EH (cell line): ENCODE results near the gene TBC1D3B.
"Not testable (repeated sequence)": the region's sequence is repeated elsewhere in the genome, so short reads cannot be mapped to it uniquely, and the experiment has no call there.

Experiments used
- DNase-seq: peaks from one replicate; pipeline ENCODE4 v3.0.0-alpha.2; 2015; ENCODE audit warnings: low read depth

Gene TBC1D3B

GRCh38 chr17:36128411-36128978 is 47.9 kb downstream of the TBC1D3B start:
- DNase-seq, result peak; percentile 12

- no peak for DNase-seq
These were observed 48.5 kb downstream of the TBC1D3B start for GRCh38 chr17:36127911-36128310.

GRCh38 chr17:36127199-36127893 is 49.1 kb downstream of the TBC1D3B start:
- no peak for DNase-seq

- DNase-seq, result no peak
These were observed 51.3 kb downstream of the TBC1D3B start for GRCh38 chr17:36124879-36125824.

- no peak for DNase-seq
These were observed 53.0 kb downstream of the TBC1D3B start for GRCh38 chr17:36123431-36123830.

- not testable (repeated sequence) for DNase-seq
These were observed 55.3 kb downstream of the TBC1D3B start for GRCh38 chr17:36121099-36121498.

- DNase-seq, result no peak
These were observed 56.2 kb downstream of the TBC1D3B start for GRCh38 chr17:36120221-36120620.

- DNase-seq, result no peak
These were observed 57.7 kb downstream of the TBC1D3B start for GRCh38 chr17:36118477-36119353.

- DNase-seq, result no peak
These were observed 58.7 kb downstream of the TBC1D3B start for GRCh38 chr17:36117505-36118382.
